NCI-H2227 (cell line): Measurements from ENCODE around the gene H3-3A.
"Not testable (repeated sequence)": the region's sequence is repeated elsewhere in the genome, so short reads cannot be mapped to it uniquely, and the experiment has no call there.

Experiments used
- DNase-seq: peaks from one replicate; lab custom pipeline; 2025; ENCODE audit not compliant: unreplicated experiment; lab: John Stamatoyannopoulos, UW

The H3-3A gene

DNA sequence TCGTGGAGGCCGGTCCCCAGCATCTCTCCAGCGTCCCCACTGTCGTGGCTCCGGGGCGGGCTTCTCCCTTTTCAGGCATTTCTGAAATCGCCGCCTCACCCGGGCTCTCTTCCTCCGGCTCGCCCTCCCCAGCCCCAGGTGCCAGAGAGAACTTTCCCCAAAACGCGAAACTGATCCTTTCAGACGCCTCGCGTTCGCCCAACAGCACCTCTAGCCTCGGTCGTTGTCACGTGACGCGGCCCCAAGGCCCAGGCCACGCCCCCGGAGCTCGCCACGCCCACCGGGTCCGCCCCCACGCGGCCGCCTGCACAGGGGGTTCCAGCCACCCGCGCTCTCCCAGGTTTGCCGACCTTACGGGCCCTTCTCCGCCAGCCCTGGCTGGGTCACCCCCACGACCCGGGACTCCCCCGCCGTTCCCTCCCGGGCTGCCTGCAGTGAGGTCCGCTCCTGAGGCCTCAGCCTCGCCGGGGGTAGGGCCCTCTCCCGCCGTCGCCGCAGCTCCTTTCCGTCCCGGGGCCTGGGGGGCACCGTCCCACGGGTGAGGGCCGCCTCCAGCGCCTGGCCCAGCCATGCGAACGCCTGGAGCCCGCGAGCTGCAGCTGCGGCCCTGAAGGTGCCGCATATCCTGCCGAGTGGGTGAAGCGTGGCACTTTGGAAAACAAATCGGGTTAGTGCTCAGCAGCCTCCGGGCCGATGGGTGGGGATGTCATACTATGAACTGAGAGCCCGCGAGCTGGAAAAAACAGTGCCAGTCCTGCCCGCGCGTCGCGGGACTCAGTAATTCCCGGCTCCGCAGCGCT is 21.0 kb downstream of the H3-3A start:
- peak; percentile 91 for DNase-seq

- DNase-seq = no peak
Observed at GRCh38 chr1:226085675-226086285, 23.3 kb downstream of the H3-3A start.

- no peak for DNase-seq
Observed at GRCh38 chr1:226086776-226087175, 24.3 kb downstream of the H3-3A start.

DNA sequence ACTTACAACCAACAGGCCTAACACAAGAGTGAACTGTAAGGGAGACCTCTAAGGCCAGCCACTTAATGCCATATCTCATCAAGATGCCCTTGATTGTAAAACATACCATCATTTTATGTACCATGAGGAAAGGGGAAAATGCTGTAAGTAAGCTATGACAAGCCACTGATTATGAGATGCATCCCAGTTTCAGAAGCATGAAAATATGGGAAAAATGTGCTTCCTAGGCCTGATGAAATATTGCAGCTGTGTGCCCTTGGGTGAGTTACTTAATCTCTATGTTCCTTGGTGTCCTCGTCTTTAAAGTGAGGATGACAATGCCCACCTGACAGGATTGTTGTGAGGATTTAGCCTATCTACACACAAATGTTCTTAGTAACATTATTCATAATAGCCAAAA is 28.9 kb downstream of the H3-3A start:
- no peak for DNase-seq

DNA sequence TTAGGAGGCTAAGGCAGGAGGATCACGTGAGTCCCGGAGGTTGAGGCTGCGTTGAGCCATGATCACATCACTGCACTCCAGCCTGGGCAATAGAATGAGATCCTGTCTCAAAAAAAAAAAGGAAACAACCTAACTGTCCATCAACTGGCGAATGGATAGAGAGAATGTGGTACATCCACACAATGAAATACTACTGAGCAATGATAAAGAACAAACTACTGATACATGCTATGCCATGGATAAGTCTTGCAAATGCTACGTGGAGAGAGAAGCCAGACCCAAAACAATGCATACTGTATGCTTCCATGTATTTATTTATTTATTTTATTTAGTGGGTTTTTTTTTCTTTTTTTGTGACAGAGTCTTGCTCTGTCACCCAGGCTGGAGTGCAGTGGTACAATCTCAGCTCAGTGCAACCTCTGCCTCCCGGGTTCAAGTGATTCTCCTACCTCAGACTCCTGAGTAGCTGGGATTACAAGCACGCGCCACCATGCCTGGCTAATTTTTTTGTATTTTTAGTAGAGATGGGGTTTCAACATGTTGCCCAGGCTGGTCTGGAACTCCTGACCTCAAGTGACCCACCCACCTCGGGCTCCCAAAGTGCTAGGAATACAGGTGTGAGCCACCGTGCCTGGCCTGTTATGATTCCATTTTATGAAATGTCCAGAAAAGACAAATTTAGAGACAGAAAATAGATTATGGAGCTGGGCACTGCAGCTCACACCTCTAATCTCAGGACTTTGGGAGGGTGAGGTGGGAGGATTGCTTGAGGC is 29.7 kb downstream of the H3-3A start:
- not testable (repeated sequence) for DNase-seq

DNA sequence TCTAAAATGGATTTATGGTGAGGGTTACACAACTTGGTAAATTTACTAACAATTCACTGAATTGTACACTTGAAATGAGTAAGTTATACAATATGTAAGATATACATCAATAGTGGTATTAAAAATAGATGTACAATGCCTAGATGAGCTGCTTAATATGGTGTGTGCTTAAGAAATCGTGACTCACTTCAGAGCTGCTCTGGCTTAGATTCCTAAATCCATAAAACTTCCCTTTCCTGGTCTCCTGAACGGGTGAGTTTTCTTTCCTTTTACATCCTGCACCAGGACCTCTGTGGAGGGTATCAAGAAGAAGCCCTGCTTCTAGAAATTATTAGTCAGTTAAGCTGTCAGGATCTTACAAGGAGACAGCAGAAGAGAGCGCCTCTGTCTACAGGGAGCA is 30.4 kb downstream of the H3-3A start:
- DNase-seq = no peak

GRCh38 chr1:226093621-226094020 is 31.1 kb downstream of the H3-3A start:
- no peak for DNase-seq

DNA sequence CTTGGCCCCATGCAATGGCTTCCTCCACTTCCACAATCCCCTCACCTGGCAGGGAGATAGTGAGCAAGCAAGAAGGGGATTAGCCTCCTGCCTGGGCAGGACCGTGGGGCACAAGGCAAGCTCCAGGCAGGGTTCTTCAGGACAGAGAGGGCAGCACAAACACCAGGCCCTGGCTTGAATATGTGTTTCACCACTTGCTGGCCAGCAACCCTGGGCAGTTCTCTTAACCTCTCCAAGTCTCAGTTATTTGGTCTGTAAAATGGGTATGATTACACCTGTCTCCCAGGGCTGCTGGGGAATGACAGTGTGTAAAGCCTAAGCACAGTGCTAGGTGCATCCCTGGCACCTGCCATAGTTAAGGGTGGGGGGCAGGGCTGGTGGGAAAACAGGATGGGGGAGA is 31.9 kb downstream of the H3-3A start:
- no peak for DNase-seq

GRCh38 chr1:226095286-226095685 is 32.8 kb downstream of the H3-3A start:
- no peak for DNase-seq

- DNase-seq = no peak
Observed at GRCh38 chr1:226097866-226098625, 35.5 kb downstream of the H3-3A start.

DNA sequence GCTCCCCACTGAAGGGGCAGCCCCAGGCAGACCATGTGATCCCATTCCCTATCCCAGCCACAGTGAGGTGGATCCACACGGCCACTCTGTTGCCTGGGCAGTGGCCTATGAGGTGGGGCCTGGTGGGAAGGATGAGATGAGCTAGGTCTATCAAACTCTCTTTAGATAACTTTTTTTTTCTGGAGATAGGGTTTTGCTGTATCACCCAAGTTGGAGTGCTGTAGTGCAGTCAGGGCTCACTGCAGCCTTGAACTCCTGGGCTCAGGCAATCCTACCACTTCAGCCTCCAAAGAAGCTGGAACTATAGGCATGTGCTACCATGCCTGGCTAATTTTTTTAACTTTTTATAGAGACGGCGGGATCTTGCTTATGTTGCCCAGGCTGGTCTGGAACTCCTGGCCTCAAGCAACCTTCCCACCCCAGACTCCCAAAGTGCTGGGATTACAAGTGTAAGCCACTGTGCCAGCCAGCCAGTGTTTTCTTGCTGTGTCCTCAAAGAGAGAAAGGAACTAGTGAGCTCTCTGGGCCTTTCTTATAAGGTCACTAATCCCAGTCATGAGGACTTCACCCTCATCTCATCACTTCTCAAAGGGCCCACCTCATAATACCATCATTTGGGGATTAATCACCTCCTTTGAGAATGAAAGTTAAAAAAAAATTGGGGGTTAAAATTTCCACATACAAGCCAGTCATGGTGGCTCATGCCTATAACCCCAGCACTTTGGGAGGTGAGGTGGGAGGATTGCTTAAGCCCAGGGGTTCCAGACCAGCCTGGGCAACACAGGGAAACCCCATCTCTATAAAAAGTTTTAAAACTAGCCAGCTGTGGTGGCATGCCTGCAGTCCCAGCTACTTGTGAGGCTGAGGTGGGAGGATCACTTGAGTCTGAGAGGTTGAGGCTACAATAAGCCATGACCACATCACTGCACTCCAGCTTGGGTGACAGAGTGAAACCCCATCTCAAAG is 36.6 kb downstream of the H3-3A start:
- DNase-seq = no peak

- DNase-seq = peak; percentile 52
Observed at GRCh38 chr1:226100436-226101391, 38.2 kb downstream of the H3-3A start.

DNA sequence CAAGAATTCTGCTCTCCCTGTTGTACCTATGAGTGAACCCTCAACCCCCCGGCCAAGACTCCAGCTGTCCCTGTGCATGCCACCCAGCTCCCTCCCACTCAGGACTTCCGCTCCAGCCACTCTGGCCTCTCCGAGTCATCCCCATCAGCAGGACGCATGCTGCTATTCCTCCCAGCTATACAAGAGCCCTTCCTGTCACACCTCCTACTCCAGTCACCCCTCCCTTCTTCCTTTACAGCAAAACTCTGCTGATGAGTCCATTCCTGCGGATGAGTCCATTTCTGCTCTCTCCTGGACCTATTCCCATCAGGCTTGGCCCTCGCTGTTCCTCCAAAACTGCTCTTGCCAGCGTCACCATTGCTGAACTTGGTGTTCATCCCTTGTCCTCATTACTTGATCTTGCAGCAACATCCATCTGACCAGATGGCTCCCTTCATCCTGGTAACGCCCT is 42.2 kb downstream of the H3-3A start:
- no peak for DNase-seq

DNA sequence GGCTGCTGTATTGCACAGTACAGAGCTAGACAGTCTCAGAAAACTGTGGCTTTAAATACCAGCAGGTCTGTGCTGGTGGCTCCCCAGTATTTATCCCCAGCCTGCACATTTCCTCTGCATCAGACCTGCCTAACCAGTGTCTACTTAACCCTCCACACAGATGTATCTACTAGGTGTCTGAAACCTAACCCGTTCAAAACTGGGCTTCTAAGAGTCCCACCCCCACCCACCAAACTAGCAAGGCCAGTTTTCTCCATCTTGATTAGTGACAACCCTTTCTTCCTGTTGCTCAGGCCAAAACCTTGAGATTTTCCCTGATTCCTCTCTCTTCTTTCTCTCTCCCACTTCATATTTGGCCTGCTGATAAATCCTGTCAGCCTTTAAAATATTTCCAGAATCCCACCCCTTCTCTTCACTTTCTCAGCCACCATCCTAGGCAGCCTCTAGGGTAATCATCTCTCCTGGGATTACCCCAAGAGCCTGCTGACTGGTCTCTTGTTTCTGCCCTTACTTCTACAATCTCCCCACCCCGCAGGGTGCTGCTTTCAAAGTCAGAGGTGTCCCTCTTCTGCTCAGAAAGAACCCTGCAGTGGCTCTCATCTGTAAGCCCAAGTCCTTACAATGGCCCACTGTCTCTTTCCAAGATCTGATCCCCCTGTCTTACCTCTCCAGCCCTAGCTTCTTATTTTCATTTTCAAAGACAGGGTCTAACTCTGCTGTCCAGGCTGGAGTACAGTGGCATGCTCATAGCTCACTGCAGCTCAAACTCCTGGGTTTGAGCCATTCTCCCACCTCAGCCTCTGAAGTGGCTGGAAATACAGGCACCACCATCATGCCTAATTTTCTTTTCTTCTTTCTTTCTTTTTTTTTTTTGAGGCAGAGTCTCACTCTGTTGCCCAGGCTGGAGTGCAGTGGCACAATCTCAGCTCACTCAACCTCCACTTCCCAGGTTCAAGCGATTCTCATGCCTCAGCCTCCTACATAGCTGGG is 45.2 kb downstream of the H3-3A start:
- no peak for DNase-seq

- no peak for DNase-seq
Observed at GRCh38 chr1:226108935-226109828, 46.7 kb downstream of the H3-3A start.

DNA sequence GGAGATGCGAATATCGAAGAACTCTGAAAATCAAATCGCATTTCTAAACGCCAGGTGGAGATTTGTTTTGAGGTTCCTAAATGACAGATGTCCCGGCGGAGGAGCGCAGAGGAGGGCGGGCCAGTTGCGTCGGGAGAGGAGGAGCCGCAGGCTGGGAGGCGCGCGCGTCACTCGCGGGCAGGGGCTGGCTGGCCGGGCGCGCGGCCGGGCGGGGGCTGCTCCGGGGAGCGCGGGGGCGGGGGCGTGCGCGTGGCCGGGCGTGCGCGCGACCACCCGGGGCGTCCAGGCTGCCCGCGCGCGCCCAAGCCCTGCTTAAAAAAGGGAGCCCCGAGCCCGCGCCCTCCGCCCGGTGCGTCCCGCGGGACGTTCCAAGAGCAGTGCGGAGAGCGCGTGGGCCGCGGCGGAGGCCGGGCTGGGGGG is 47.3 kb downstream of the H3-3A start:
- peak; percentile 92 for DNase-seq
